Right lobe of liver (tissue), 4 donors: Measurements from ENCODE around the gene UNKL.

Source experiments
- CTCF ChIP-seq, 4 donors: fragments of 200-600 bp in 3 of 4; fragments of 450-650 bp in 1 of 4; IDR thresholded peaks; one replicate each; pipeline versions ENCODE4 v1.5.1 to v1.8.0; 2016 to 2022; ENCODE audit warnings: antibody characterized with exemption in 4 of 4, mild to moderate bottlenecking in 2 of 4
- POLR2A ChIP-seq: fragments of 450-650 bp; IDR thresholded peaks from one replicate; pipeline ENCODE4 v1.6.1; 2017; ENCODE audit warnings: antibody characterized with exemption, mild to moderate bottlenecking
- donor health status: DM: no; HTN: no; CAD: no.
- donor health status: DM: no; HTN: no; CAD: no.
- donor health status: DM: no; HTN: yes; CAD: no.

GRCh38 chr16:1430214-1430758 is 15.8 kb upstream of the UNKL start:
- TF ChIP-seq POLR2A (no peak), CTCF (IDR thresholded peaks at IDR 0.05) (no peak)
